GM19239 (cell line): ENCODE results near the gene IQGAP3.

Source experiments
- DNase-seq: peaks from one replicate; pipeline ENCODE4 v3.0.0; 2011; ENCODE audit warnings: low spot score; ENCODE audit not compliant: insufficient read length
- FAIRE-seq: peaks from 2 replicates; lab custom pipeline; 2011; peaks lifted over from hg19 to GRCh38; lab: Jason Lieb, UNC

The IQGAP3 gene

GRCh38 chr1:156516821-156517220 lies 55.5 kb downstream of the IQGAP3 start:
- FAIRE-seq, result no peak
- no peak for DNase-seq

DNA sequence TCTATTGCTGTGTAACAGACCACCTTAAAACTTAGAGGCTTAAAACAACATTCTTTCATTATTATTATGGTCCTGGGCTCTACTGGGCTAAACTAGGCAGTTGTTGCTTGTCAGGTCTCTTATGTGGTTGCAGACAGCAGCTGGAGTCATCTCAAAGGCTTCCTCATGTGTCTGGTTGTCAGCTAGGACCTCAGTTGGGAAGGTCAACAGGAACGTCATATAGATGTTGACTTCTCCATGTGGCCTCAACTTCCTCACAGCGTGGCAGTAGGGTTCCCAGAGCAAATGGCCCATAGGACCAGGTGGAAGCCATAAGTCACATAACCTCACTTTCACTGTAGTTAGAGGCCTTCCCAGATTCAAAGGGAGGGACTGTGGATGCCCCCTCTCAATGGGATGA lies 56.4 kb downstream of the IQGAP3 start:
- no peak for FAIRE-seq
- DNase-seq, result no peak

DNA sequence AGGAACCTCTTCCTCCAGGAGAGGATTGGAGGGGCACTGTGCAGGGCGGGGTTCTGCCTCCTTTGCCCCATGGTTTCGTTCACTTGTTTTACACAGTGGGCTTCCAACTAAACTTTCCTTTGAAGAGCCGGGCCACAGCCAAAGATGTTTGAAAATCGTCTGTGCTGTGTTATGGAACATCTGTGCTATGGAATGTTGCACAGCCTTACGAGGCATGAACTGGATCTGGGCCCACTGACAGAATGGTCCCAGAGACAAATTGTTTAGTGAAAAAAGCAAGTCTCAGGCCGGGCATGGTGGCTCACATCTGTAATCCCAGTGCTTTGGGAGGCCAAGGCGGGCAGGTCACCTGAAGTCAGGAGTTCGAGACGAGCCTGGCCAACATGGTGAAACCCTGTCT lies 59.2 kb downstream of the IQGAP3 start:
- FAIRE-seq (no peak), DNase-seq (no peak)

DNA sequence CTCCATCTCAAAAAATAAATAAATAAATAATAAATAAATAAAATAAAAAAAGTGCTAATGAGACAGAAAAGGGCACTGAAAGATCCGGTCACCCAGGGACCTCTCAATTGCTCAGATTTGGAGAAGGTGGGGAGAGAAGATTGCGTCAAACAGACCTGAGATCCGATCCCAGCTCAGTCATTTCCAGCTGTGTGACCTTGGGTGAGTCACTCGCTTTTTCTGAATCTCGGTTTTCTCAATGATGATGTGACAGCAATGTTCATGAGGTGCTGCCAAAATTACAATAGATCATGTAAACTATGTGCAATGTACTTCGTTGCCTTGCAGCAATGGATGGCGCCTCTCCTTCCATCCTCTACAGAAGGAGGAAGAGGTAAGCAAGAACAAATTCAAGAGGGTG lies 60.7 kb downstream of the IQGAP3 start:
- FAIRE-seq, result no peak
- no peak for DNase-seq

GRCh38 chr1:156510709-156511108 lies 61.7 kb downstream of the IQGAP3 start:
- FAIRE-seq (no peak), DNase-seq (no peak)

DNA sequence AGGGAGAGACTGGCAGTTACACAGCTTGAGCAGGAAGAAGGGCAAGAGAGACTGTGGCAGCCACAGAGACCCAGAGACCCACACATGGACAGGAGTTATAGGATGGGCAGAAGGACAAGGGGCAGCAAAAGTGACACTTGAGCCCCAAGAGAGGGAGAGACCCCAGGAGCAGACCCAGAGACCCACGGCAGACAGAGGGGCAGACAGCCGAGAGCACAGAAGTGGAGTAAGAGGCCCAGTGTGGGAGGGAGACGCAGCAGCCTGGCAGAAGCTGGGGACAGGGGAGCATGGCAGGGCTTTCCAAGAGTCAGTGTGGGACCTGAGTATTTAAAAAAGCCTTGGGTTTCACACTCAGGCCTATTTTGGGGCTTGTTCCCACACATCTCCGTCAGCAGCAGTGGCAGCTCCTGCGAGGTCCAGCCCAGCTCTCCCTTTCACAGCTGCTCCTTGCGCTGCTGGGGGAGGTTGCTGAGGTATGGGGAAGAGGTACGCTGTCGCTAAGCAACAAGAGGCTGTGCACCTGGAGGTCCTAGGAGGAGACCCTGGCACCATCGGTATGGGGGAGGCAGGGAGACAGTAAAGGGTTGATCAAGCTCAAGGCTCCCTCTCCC lies 62.8 kb downstream of the IQGAP3 start:
- DNase-seq, result no peak
- no peak for FAIRE-seq

DNA sequence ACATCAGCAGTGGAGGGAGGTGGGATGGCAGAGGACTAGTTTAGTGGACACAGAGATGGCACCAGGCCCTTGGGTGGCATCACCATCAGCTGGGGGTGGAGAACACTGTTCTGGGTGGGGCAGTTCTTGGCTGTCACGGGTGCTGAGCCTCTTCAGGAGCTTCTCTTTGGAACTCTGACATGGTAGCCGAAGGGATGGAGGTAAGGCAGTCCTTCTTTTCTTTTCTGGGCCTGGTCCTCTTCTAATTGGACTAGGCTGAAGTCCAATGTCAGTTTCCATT lies 63.5 kb downstream of the IQGAP3 start:
- FAIRE-seq (no peak), DNase-seq (no peak)

GRCh38 chr1:156508205-156508954 lies 64.0 kb downstream of the IQGAP3 start:
- DNase-seq (no peak), FAIRE-seq (peak; percentile 78)

DNA sequence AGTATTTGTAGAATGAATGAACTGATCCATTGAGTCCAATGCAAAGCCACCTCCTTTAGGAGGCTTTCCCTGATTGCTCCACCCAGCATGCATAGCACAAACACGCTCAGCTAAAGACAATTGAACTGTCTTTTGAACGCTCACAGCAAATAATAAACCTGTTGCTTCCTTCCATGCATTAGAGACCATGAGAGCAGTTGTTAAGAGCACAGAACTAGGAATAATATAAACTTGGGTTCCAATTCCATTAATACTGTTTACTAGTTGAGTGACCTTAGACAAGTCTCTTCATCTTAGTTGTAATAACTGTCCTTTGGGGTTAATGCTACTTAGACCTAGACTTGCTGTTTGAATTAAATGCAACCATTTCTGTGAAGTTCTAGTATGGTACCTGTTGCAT lies 65.9 kb downstream of the IQGAP3 start:
- FAIRE-seq (no peak), DNase-seq (no peak)

- FAIRE-seq (no peak), DNase-seq (no peak)
These were observed 66.6 kb downstream of the IQGAP3 start for GRCh38 chr1:156505679-156506298.

DNA sequence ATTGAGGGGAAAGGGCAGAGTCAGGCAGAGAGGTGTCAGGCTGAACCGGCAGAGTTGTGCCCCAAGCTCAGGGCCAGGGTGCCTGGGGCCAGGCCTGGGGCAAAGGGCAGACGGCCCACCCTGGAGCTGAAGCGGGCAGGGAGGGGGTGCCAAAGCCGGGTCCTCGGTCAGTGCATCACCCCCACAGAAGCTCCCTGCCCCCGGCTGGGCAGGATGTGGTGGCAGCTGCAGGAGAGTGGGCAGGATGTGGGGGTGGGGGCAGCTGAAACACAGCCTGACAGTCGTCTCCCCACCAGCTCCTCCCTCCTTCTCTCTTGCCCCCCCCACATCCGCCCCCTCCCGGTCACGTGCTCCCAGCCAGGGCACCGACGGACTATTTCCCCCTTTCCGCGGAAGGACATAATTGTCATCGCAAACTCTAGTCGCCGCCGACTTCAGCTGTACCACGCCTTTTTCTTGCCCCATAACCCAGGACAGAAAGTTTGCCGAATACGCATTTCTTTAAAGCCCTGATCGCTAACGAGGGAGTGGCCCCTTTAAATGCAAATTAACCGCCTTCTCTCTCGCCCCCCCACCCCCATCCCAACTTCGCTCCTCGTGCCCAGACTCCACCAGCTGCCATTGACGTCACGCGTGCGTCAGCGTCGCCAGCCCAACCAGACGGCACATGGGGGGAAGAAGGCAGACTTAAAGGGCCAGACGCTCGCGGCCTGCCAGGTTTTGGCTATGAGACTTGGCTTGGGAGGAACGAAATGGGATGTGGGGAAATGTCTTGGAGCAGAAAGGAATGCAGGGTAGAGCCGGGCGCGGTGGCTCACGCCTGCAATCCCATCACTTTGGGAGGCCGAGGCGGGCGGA lies 67.3 kb downstream of the IQGAP3 start:
- DNase-seq (peak; percentile 79), FAIRE-seq (peak; percentile 94)

DNA sequence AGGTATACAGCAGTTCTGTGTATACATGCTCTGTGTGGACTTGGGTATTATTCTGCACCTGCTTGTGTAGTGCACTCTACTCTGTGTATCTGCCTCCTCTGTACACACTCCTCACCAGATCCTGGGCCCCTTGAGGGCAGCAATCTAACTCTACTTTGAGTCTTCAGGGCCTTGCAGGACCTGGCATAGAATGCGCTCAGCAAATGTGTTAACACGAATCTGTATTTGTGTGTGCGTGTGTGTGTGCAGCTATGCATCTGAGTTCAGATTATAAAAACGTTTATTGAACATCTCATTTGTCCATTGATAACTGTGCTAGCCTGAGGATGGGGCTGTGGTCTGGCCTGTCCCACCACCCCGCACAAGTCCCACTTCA lies 67.9 kb downstream of the IQGAP3 start:
- DNase-seq, result no peak
- no peak for FAIRE-seq

- no peak for DNase-seq
- no peak for FAIRE-seq
These were observed 68.5 kb downstream of the IQGAP3 start for GRCh38 chr1:156503698-156504437.

- no peak for DNase-seq
- no peak for FAIRE-seq
These were observed 69.3 kb downstream of the IQGAP3 start for GRCh38 chr1:156502894-156503697.

DNA sequence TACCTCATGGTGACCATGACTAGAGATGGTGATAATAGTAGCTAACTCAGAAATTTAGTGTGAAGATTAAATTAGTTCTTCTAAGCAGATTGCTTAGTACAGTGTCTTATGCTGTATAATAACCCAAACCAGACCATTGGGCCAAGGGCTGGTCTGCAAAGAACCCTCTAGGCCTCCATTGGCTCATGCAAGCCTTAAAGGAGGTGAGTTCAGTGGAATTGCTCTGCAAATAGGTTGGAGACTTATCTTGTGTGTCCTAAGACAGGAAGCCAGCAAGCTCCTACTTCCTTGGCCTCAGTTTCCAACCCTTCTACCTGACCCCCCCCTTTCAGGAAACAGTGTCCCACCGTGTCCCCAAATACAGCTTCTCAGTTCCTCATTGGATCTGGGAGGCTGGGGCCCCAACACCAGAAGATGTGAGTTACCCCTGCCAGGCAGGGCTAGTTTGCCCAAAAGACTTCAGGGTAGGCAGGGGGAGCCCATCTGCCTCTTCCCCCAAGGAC lies 69.9 kb downstream of the IQGAP3 start:
- DNase-seq (no peak), FAIRE-seq (no peak)

DNA sequence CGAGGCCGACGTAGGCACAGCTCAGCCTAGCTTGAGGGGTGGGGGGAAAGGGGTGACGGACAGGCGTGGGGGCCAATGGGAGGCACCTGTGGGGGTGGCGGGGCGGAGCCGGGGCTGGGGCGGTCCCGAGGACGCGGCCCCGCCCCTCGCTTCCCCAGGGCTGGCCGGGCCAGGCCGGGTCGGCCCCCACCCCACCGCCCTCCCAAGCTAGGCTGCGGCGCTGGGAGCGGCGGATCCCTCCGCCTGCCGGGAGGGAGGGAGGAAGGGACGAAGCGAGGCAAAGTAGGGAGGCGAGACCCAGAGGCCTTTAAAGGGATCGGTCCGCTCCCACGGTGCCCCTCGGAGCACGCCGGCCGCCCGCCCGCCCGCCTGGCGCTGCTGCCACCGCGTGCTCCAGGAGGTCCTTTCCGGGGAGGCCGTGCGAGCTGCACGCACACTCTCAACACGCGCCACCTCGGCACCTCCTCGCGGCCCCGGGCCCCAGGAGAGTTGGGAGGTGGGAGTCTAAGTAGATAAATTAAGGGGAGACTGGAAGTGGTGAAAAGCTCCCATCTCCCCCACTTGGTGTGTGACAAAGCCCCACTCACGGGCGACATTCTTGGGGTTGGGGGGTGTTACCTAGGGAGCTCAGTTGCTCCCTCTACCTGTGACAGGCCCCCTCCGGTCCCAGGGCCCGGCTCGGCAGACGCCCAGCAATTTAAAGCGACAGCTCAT lies 71.4 kb downstream of the IQGAP3 start:
- peak; percentile 70 for FAIRE-seq
- DNase-seq, result peak; percentile 76

DNA sequence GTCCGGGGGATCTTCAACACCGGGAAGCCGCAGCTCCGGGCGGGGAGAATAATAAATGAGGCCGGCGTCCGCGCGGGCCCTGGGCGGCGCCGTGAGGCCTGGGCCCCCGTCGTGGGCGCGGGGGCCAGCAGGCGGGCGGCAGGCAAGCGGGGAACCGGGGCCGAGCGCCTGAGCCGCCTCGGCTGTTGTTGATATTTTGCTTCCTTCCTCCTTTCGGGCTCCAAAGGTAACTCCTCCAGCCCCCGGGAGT lies 71.9 kb downstream of the IQGAP3 start, which contains the start of gene MEF2D:
Gene MEF2D, minus strand, starts transcription at position 233 of the 250 bp plus-strand sequence. CDS start 17,483 bp downstream, outside the sequence.
- DNase-seq (no peak), FAIRE-seq (no peak)

DNA sequence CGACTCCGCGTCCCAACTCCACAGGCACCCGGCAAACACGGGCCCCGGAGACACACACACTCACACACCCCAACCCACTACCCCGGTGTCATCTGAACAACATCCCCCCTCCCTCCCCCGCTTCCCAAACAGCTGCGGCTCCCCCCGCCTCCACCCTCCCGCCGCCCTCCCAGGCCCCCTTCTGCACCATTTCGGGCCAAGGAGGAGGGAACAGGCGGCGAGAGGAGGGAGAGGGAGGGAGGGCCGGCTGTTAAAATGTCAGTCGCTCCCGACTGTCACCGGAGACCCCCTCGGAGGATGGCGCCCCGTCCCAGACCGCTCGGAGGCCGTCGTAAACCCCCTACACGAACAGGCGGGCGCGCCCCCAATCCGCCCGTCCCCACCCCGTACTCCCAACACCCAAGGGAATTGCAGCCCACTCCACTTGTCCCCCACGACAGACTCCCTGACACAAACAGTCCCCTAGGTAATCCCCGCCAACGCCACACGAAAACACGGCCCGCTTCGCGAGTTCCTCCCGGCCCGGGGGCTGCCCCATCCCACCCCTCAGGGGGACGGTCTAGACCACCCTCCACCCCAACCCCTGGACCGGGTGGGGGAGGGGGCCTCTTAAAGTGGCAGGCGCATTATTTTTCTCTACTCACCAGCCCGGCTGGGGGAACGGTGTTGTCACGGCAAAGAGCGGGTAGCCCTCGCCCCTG lies 72.4 kb downstream of the IQGAP3 start:
- no peak for FAIRE-seq

More for the DNA sequence above, 72.4 kb downstream of the IQGAP3 start:
- DNase-seq, result no peak
